ENCODE measurements around the gene HLA-DOB. TPM values are rescaled to one million over a fixed set of nuclear protein-coding genes. Genes with fewer than 3 reads are reported as not detected.
A peak's percentile ranks its signal among the peaks of the same experiment; 100 is the strongest.

The HLA-DOB gene
- total RNA-seq, 1 experiment from 2014 or later: 0.79 TPM

- no peak for TF ChIP-seq CTCF (IDR thresholded peaks at IDR 0.05; ENCODE audit: unreplicated experiment)
- peak overlapping the region; percentile 99 for H3K4me3 Mint-ChIP-seq (ENCODE audit: unreplicated experiment)
- intact Hi-C loops (cut with micrococcal nuclease): loop anchor here (1.0 kb wide), 3 partner anchors 14 to 28 kb away; partner anchors contain the start of gene TAP2
- no peaks in the 10 kb centered on the region for H3K27me3 Mint-ChIP-seq (ENCODE audit: insufficient read depth, unreplicated experiment)
- H3K27ac Mint-ChIP-seq (ENCODE audit: low read depth, unreplicated experiment): peak overlapping the region; percentile 94
- POLR2A ChIA-PET: interaction anchor here (0.6 to 5.6 kb wide), 14 partner anchors 11 to 1580 kb away, joined by 3 to 111 read pairs (median 4); partner anchors contain the start of genes PSMB8 and TAP2
- H3K36me3 Mint-ChIP-seq (ENCODE audit: insufficient read depth, unreplicated experiment): peaks cover 16% of the 10 kb centered on the region
- peaks cover 21% of the 10 kb centered on the region for H3K4me1 Mint-ChIP-seq (ENCODE audit: insufficient read depth, unreplicated experiment)
- peak; percentile 28 for DNase-seq (ENCODE audit: unreplicated experiment)
- no peaks in the 10 kb centered on the region for H3K9me3 Mint-ChIP-seq (ENCODE audit: unreplicated experiment)
- CTCF ChIA-PET: interaction anchor here (0.6 to 5.7 kb wide), 14 partner anchors 10 to 666 kb away, joined by 3 to 110 read pairs (median 4); partner anchors contain the start of gene TAP2
- no TSS peak for BruUV-seq (replicated peaks)
Observed at GRCh38 chr6:32854376-32855178, 37.8 kb upstream of the HLA-DOB start.

GRCh38 chr6:32853541-32854375 lies 37.0 kb upstream of the HLA-DOB start, which contains the start of the genes PSMB9 and TAP1:
TSS of gene PSMB9 (plus strand) at chr6:32854192. CDS start at chr6:32854230, 38 bp downstream.
TSS of gene TAP1 (minus strand) at chr6:32853704. CDS start at chr6:32853636, 68 bp downstream.
- H3K27ac Mint-ChIP-seq (ENCODE audit: low read depth, unreplicated experiment): peak within 1 kb of the TSS; percentile 94
- no peaks in the 10 kb centered on the region for H3K27me3 Mint-ChIP-seq (ENCODE audit: insufficient read depth, unreplicated experiment)
- TF ChIP-seq CTCF (IDR thresholded peaks at IDR 0.05; ENCODE audit: unreplicated experiment): peak; percentile 51
- no peaks in the 10 kb centered on the region for H3K9me3 Mint-ChIP-seq (ENCODE audit: unreplicated experiment)
- H3K36me3 Mint-ChIP-seq (ENCODE audit: insufficient read depth, unreplicated experiment): peaks cover 14% of the 10 kb centered on the region
- intact Hi-C loops (cut with micrococcal nuclease): loop anchor here (1.0 kb wide), 3 partner anchors 15 to 27 kb away; partner anchors contain the start of gene TAP2
- peak; percentile 94 for DNase-seq (ENCODE audit: unreplicated experiment)
- H3K4me3 Mint-ChIP-seq (ENCODE audit: unreplicated experiment): peak within 1 kb of the TSS; percentile 99
- ChIA-PET POLR2A (interaction anchor here (0.6 to 5.6 kb wide), 23 partner anchors 8 to 1307 kb away, joined by 3 to 111 read pairs (median 4); partner anchors contain the start of genes GPANK1, PSMB8, RPS18 and TAP2), CTCF (interaction anchor here (0.6 to 5.7 kb wide), 16 partner anchors 9 to 658 kb away, joined by 3 to 110 read pairs (median 4); partner anchors contain the start of genes PSMB8 and TAP2)
- no TSS peak for BruUV-seq (replicated peaks)
- peaks cover 21% of the 10 kb centered on the region for H3K4me1 Mint-ChIP-seq (ENCODE audit: insufficient read depth, unreplicated experiment)

GRCh38 chr6:32852844-32853540 lies 36.2 kb upstream of the HLA-DOB start:
- ChIA-PET CTCF (interaction anchor here (0.6 to 5.7 kb wide), 12 partner anchors 8 to 657 kb away, joined by 3 to 110 read pairs (median 6); partner anchors contain the start of genes PSMB8 and TAP2), POLR2A (interaction anchor here (0.7 to 5.6 kb wide), 19 partner anchors 9 to 1306 kb away, joined by 3 to 111 read pairs (median 6); partner anchors contain the start of genes GPANK1, PSMB8, RPS18 and TAP2)
- peaks cover 21% of the 10 kb centered on the region for H3K4me1 Mint-ChIP-seq (ENCODE audit: insufficient read depth, unreplicated experiment)
- no TSS peak for BruUV-seq (replicated peaks)
- no peak for TF ChIP-seq CTCF (IDR thresholded peaks at IDR 0.05; ENCODE audit: unreplicated experiment)
- peak overlapping the region; percentile 94 for H3K27ac Mint-ChIP-seq (ENCODE audit: low read depth, unreplicated experiment)
- intact Hi-C loops (cut with micrococcal nuclease): no loop called here
- peaks cover 21% of the 10 kb centered on the region for H3K36me3 Mint-ChIP-seq (ENCODE audit: insufficient read depth, unreplicated experiment)
- no peaks in the 10 kb centered on the region for H3K27me3 Mint-ChIP-seq (ENCODE audit: insufficient read depth, unreplicated experiment)
- peak overlapping the region; percentile 99 for H3K4me3 Mint-ChIP-seq (ENCODE audit: unreplicated experiment)
- DNase-seq (ENCODE audit: unreplicated experiment): peak; percentile 36
- no peaks in the 10 kb centered on the region for H3K9me3 Mint-ChIP-seq (ENCODE audit: unreplicated experiment)
